DND-41 (cell line): ENCODE results near the gene OR10AD1.
"Not testable (repeated sequence)": the region's sequence is repeated elsewhere in the genome, so short reads cannot be mapped to it uniquely, and the experiment has no call there.

Source experiments
- ATAC-seq: fragments of 200-7000 bp; cut with Tn5 transposase; 3 replicates; pipeline ENCODE4 v1.9.1; 2021; ENCODE audit warnings: low read depth; ENCODE audit not compliant: insufficient read depth
- DNase-seq: peaks from one replicate; pipeline ENCODE4 v3.0.0-alpha.2; 2020
- H2AFZ ChIP-seq: 2 replicates; pipeline ENCODE4 v1.6.0; 2012; ENCODE audit warnings: low read depth, low read length
- H3K27ac ChIP-seq: 2 replicates; pipeline ENCODE4 v1.5.1; 2012; ENCODE audit warnings: low read length, inconsistent platforms
- H3K27me3 ChIP-seq: fragments of 200-600 bp; sonication (generic); 2 replicates; pipeline ENCODE4 v1.6.0; 2012; ENCODE audit warnings: low read length, mild to moderate bottlenecking, inconsistent platforms; ENCODE audit not compliant: insufficient read depth, poor library complexity
- H3K36me3 ChIP-seq: 2 replicates; pipeline ENCODE4 v1.5.1; 2012; ENCODE audit warnings: low read length, inconsistent platforms; ENCODE audit not compliant: insufficient read depth
- H3K4me1 ChIP-seq: 2 replicates; pipeline ENCODE4 v1.5.1; 2012; ENCODE audit warnings: mild to moderate bottlenecking, low read length; ENCODE audit not compliant: insufficient read depth
- H3K4me2 ChIP-seq: 2 replicates; pipeline ENCODE4 v1.6.0; 2012; ENCODE audit warnings: mild to moderate bottlenecking, moderate library complexity, low read length, inconsistent platforms; ENCODE audit not compliant: insufficient read depth
- H3K4me3 ChIP-seq, 2 experiments: fragments of 200-600 bp in 1 of 2; shearing (Covaris generic) in 1 of 2; 2 replicates each; pipeline ENCODE4 v1.5.1; 2012 to 2016; ENCODE audit warnings: inconsistent platforms in 2 of 2, low read length in 2 of 2, mild to moderate bottlenecking in 2 of 2, low read depth in 1 of 2, moderate library complexity in 1 of 2
- H3K79me2 ChIP-seq: 2 replicates; pipeline ENCODE4 v1.6.0; 2012; ENCODE audit warnings: low read length, inconsistent platforms; ENCODE audit not compliant: insufficient read depth
- H3K9ac ChIP-seq: 2 replicates; pipeline ENCODE4 v1.6.0; 2012; ENCODE audit warnings: low read depth, mild to moderate bottlenecking, inconsistent platforms, low read length, moderate library complexity
- H3K9me3 ChIP-seq: 2 replicates; pipeline ENCODE4 v1.5.1; 2012; ENCODE audit warnings: low read length, moderate library complexity, mild to moderate bottlenecking, inconsistent platforms; ENCODE audit not compliant: insufficient read depth, severe bottlenecking
- H4K20me1 ChIP-seq: 2 replicates; pipeline ENCODE4 v1.6.0; 2012; ENCODE audit warnings: low read length; ENCODE audit not compliant: insufficient read depth
- EZH2 ChIP-seq: IDR thresholded peaks from 3 replicates; pipeline ENCODE4 v1.6.1; 2012; ENCODE audit warnings: borderline replicate concordance, low read depth, mild to moderate bottlenecking, moderate library complexity, low read length, inconsistent platforms; ENCODE audit not compliant: severe bottlenecking
- TF ChIP-seq, protein P1 (sequence below): IDR thresholded peaks from 2 replicates; pipeline ENCODE4 v1.5.1; 2012; ENCODE audit warnings: borderline replicate concordance, low read length, moderate library complexity, mild to moderate bottlenecking; ENCODE audit not compliant: poor library complexity, severe bottlenecking; ENCODE audit errors: extremely low read depth

The OR10AD1 gene

GRCh38 chr12:48156652-48157017, 46.5 kb downstream of the OR10AD1 start:
- peaks cover 24% of the 10 kb centered on the region for H3K4me1 ChIP-seq
- H3K4me2 ChIP-seq: peak overlapping the region; percentile 96
- H3K9me3 ChIP-seq: no peaks in the 10 kb centered on the region
- DNase-seq: no peak
- no peaks in the 10 kb centered on the region for H3K27me3 ChIP-seq
- H3K9ac ChIP-seq: peak overlapping the region; percentile 80
- peaks cover 17% of the 10 kb centered on the region for H3K36me3 ChIP-seq
- TF ChIP-seq EZH2: no peak
- TF ChIP-seq, protein P1, sequence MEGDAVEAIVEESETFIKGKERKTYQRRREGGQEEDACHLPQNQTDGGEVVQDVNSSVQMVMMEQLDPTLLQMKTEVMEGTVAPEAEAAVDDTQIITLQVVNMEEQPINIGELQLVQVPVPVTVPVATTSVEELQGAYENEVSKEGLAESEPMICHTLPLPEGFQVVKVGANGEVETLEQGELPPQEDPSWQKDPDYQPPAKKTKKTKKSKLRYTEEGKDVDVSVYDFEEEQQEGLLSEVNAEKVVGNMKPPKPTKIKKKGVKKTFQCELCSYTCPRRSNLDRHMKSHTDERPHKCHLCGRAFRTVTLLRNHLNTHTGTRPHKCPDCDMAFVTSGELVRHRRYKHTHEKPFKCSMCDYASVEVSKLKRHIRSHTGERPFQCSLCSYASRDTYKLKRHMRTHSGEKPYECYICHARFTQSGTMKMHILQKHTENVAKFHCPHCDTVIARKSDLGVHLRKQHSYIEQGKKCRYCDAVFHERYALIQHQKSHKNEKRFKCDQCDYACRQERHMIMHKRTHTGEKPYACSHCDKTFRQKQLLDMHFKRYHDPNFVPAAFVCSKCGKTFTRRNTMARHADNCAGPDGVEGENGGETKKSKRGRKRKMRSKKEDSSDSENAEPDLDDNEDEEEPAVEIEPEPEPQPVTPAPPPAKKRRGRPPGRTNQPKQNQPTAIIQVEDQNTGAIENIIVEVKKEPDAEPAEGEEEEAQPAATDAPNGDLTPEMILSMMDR: no peak
- H4K20me1 ChIP-seq: no peaks in the 10 kb centered on the region
- ATAC-seq: no peak
- peak overlapping the region; percentile 48 to 77 for H3K4me3 ChIP-seq
- peak overlapping the region; percentile 83 for H2AFZ ChIP-seq
- peaks cover 37% of the 10 kb centered on the region for H3K79me2 ChIP-seq
- H3K27ac ChIP-seq: peak overlapping the region; percentile 85

DNA sequence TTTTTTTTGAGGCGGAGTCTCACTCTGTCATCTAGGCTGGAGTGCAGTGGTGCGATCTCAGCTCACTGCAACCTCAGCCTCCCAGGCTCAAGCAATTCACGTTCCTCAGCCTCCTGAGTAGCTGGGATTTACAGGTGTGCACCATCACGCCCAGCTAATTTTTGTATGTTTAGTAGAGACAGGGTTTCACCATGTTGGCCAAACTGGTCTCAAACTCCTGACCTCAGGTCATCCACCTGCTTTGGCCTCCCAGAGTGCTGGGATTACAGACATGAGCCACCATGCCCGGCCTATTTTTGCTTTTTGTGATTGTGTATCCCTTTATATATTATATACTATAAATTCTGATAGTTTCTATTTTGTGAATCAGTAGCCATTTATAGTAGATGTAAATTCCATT, 47.3 kb downstream of the OR10AD1 start:
- H3K4me1 ChIP-seq: peaks cover 24% of the 10 kb centered on the region
- ATAC-seq, H3K9me3 ChIP-seq, H4K20me1 ChIP-seq, DNase-seq, H2AFZ ChIP-seq, H3K4me3 ChIP-seq, H3K9ac ChIP-seq, H3K27me3 ChIP-seq, H3K27ac ChIP-seq: not testable (repeated sequence)
- peaks cover 25% of the 10 kb centered on the region for H3K36me3 ChIP-seq
- peaks cover 37% of the 10 kb centered on the region for H3K79me2 ChIP-seq
- H3K4me2 ChIP-seq: peak overlapping the region; percentile 96
